Dedifferentiated amniotic fluid mesenchymal stem cell (primary cell): Measurements from ENCODE around the gene UBE2D4.
"Not testable (repeated sequence)": the region's sequence is repeated elsewhere in the genome, so short reads cannot be mapped to it uniquely, and the experiment has no call there.

Source experiments
- DNase-seq: peaks from one replicate; pipeline ENCODE4 v3.0.0-alpha.2; 2016; ENCODE audit errors: extremely low spot score

Gene UBE2D4

DNA sequence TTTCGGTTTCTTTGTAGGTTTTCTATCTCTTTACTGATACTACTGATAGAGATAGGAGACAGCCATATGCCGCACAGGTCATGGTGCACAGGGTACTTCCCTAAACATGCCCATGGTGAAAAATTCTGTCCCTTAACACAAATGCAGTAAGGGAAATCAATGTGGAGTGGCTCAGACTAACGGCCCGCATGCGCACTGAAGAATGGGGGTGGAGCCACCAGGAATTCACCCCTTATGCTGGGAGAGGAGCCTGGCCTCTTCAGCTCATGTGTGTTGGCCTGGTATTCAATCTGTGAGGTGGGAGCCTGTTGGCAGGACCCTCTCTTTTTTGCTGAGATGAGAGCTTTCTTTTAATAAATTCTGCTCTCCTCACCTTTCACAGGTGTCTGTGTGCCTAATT is 11.4 kb upstream of the UBE2D4 start:
- DNase-seq = no peak

DNA sequence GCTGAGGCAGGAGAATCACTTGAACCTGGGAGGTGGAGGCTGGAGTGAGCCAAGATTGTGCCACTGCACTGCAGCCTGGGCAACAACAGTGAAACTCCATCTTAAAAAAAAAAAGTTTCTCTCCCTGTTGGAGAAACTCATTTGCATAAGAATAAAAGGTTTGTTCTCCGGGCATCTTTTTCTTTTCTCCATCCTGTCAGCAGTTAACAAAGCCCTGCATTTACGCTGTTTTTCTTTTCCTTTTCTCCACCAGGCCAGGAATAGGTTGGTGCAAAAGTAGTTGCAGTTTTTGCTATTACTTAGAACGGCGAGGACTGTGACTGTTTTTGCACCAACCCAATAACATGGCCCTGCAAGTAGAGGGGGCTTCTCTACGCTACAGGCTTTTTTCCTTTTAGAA is 10.3 kb upstream of the UBE2D4 start:
- DNase-seq = no peak

DNA sequence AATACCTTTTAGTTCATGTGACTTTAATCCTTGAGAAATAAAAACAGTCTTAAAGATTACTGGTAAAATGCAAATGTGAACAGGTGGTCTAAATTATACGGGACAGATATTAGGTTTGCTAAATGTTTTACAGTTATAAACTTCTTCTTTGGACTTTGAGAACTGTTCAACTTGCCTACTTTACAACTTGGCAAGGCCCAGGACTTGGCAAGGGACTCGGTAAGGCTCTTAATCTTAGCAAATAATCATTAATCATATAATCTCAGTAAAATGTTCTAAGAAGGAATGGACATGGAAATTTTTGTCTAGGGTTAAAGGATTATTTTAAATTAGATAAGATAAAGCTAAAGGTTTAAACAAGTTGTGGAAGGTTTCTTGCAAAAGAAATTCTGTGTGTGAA is 4.8 kb upstream of the UBE2D4 start:
- no peak for DNase-seq

DNA sequence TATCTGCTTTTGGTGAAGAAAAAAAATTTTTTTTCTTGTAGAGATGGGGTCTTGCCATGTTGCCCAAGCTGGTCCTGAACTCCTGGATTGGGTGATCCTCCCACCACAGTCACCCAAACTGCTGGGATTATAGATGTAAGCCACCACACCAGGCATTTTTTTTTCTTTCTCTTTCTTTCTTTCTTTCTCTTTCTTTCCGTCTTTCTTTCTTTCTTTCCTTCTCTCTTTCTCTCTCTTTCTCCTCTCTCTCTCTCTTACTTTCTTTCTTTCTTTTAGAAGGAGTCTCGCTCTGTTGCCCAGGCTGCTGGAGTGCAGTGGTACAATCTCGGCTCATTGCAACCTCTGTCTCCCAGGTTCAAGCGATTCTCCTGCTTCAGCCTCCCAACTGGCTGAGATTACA is 3.5 kb upstream of the UBE2D4 start:
- no peak for DNase-seq

DNA sequence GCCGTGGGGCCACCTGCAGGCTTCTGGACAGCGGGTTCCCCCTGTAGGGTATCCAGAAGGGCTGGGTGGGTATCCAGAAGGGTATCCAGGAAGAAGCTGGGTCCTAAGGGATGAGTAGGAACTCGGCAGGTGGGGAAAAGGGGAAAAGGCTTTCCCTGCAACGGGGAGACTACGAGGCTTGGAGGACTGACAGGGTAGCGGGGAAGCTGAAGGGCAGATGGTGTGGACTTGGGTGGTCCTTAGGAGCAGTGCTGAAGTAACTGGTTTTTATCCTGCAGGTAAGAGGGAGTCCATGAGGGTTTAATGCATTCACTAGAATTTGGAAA is 525 bp downstream of the UBE2D4 start:
- no peak for DNase-seq

DNA sequence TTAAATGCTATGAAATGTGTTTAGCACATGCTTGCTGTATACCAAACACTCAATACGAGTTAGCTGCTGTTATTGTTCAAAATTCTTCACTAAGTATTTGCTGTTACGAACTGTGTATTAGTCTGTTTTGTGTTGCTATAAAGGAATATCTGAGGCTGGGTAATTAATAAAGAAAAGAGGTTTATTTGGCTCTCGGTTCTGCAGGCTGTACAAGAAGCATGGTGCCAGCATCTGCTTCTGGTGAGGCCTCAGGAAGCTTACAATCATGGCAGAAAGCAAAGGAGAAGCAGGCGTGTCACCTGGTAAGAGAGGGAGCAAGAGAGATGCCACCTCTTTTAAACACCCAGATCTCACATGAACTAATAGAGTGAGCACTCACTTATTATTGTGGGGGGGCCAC is 1.6 kb downstream of the UBE2D4 start:
- no peak for DNase-seq

DNA sequence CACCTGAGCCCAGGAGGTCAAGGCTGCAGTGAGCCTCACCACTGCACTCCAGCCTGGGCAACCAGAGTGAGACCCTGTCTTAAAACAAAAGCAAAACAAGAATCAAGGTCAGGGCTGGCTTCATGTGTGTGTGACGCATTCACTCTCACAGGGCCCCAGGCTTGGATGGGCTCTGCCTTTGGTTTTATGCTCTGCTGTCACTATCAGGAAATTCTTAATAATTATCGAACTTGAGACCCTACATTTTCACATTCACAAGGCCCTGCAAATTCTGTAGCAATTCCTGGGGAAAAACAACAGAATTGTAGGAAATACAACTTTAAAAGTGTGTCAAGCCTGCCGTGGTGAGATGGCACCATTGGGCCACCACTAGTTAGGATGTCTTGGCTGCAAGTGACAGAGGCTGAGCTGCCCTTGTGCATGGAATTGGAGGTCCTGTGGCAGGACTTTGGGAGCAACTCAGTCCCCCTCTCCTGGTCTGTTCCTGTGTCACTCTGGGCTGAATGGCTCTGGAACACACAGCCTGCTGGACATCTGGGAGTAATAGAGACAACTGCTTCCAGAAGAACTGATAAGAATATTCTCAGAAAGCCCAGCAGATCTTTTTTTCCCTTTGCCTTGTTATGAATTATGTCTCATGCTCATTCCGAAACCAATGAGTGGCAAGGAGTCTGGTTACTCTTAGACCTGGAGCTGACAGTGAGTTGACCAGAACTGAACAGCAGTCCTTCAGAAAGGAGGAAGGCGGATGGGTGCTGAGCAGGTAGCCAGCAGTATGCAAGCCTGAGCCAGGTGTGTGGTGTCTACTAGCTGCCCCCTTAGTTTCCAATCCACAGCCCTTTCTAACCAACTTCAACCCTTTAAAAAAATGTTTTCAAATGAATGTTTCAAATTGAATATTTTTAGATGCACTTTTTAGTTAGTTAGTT is 3.6 kb downstream of the UBE2D4 start:
- DNase-seq = no peak

DNA sequence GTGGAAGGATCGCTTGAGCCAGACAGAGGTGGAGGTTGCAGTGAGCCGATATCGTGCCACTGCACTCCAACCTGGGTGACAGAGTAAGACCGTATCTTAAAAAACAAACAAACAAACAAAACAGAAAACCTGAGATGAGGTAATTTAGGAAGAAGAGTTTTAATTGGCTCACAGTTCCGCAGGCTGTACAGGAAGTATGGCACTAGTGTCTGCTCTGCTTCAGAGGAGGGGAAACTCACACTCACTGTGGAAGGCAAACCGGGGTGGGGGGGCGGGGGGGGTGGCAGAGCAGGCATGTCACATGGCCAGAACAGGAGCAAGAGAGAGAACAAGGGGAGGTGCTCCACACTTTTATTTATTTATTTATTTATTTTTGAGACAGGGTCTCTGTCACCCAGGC is 5.1 kb downstream of the UBE2D4 start:
- no peak for DNase-seq

DNA sequence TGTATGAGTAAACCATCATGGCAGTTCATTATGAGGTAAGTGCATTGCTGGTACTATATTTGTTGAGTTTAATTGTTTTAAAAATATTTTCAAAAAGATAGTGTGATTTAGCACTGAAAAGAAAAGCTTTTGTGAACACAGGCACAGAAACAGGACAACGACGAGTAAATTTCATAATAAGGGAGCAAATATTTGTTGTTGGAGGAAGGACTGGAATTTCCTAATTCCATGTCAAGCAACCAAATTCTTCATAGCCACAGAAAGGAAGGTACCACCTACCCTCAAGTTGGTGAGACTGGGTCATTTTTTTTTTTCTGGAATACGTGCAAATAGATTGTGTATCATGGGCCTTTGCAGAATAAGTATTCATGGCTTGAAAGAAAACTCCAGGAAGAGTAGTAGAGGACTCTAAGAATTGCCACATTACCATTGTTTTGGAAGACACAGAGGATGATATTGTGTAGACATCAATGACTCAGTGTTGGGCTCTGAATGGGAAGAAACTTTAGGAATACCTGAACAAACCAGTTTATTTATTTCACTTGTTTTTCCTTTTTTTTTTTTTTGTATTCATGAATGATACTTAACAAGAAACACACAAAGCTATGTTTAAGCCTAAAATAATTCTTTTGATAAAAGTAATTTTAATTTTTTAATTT is 7.8 kb downstream of the UBE2D4 start:
- no peak for DNase-seq

DNA sequence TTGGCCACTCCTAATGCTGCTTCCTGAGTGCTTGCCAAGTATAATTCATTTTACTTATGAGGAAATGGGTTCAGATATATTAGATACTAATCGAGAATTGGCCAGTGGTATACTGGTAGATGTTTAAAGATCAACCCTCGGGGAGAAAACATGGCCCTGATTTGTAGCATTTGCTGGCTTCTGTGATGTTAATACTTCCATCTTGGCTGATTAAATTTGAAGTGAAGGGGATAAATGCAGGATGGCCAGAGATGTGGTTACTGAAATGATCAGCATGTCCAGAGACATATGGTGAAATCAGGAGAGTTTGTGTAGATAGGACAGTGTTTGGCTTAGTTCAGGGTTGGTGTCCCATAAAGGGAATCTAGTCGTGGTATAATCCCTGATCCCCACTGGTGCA is 11.2 kb downstream of the UBE2D4 start:
- DNase-seq = no peak

DNA sequence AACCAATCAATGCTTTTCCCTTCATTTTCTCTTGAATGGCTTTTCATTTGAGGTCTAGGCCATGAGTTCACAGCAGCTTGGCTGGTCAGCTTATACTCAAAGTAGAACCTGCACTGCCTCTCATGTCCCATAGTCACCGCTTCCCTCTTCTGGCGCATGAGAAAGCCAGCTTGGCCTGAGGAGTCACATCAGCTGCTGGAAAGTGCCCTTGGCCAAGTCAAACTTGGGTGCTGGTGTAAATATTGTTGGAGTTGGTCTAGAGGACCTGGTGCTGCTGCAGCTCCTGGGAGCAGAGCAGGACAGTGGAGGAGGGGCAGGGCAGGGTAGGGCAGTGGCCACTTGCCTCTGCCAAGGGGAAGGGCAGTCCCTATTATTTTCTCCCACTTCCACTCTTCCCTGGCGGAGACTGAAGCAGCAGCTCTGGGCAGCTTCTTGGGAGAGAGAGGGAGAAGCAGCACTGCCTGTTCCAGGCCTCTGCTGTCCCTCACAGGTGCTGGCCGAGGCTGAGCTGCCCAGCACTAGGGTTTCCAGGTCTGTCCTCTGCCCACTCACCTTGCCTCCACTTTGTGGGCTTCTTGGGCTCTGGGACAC is 12.8 kb downstream of the UBE2D4 start:
- no peak for DNase-seq

DNA sequence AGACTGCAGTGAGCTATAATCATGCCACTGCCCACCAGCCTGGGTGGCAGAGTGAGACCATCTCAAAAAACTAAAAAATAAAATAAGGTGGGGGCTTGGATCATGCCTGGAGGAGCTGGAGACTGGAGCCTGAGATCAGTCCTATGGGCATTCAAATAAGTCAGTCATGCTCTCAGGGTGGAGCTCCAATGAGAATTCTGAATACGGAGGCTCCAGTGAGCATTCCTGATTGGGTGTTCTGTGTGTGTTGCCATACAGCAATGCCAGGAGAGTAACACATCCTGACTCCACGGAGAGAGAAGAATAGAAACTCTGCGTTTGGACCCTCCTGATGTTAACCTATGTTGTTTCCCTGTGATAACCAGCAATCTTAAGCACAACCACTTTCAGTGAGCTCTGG is 16.0 kb downstream of the UBE2D4 start:
- DNase-seq = no peak

DNA sequence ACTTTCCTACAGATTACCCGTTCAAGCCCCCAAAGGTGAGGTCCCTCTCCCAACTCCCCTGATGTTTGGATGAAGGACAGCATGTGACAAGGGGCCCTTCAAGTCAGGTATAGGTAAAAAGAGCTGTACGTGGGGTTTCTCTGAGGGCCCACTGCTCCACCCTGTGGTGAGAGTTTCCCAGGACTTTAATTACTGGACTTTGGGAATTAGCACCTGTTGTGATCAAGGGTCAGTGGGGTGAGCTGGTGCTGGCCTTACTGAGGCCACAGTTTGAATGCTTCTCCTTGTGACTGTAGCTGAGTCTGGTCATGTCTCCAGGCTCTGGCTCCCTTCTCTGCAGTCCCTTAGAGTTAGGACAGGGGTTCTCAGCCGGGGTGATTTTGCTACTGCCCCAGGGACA is 16.8 kb downstream of the UBE2D4 start:
- no peak for DNase-seq

DNA sequence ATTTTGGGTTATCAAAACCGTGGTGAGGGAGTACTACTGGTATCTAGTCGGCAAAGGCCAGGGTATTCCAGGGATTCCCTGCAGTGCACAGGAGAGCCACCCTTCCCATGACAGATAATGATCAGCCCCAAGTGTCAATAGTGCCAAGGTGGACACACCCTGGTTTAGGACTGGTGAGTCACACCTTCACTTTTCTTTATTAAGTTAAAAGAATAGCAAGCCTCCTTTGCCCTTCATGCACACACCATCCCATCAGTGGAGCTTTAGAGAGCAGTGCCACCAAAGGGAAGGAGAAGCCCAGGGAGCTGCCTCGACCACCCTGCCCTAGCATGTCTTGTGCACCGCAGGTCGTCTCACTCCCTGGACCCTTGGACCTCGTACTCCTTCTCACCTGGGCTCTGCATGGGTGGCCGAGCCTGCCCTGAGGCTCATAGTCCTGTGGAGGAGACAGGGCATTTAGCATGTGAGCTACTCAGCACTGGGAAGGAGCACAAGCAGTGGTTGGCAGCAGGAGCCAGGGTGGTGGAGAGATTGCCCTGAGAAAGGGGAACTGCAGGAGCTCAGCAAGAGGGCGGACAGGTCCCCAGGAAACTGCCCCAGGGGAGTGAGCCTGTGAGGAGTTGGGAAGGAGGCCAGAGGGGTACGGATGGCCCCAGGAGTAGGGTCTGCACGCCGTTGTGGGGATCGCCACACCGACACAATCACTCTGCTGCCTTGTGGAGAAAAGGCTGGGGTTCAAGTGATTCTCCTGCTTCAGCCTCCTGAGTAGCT is 17.4 kb downstream of the UBE2D4 start:
- no peak for DNase-seq

DNA sequence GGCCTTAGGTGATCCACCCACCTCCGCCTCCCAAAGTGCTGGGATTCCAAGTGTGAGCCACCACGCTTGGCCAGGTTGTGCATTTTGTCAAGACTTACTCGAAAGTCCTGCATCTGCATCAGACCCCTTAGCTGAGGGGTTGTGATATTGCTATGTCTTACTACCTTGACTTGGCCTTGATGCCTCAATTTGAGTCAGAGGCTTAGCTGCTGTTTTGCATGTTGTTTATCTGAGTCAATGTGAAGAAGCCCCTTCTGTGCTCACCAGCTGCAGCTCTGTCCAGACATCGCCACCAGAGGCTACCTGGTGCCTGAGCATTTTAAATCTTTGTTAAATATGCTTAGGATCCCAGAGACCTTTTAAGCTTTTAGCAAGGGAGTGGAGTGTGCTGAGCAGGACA is 18.1 kb downstream of the UBE2D4 start:
- DNase-seq = no peak

DNA sequence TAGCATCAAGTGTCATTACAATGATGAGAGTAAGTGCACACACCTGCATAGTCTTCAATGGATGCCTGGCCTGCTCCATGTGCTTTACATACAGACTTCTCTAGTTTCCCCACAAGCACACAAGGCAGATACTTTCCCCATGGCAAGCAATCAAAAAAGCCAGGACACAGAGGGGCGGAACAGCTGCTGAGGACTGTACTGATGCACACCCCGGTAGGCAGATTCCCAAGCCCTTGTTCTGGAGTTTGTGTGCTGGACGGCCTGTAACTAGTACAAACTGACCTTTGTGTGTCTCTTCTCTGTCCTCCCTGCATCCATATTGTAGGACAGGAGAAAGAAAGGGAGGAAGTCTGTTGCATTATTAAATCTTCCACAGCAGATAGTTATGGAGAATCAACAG is 25.8 kb downstream of the UBE2D4 start:
- DNase-seq = no peak

DNA sequence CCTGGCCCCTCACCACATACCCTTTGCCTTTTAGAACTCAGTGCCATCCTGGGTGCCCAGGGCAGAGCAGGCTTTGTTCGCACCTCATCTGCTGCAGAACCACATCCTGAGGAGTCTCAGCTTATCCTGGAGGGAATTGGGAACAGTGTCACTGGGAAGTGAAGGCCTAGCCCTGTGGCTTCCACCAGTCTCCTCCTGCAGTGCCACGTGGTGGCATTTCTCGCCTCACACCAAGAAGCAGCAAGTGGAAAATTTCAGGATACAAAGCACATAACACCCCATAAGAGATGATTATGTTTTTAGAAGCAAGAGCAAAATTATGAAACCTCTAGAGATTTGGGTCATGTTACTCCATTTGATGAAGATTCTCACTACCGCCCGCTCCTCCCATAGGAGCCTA is 26.8 kb downstream of the UBE2D4 start:
- DNase-seq = no peak

DNA sequence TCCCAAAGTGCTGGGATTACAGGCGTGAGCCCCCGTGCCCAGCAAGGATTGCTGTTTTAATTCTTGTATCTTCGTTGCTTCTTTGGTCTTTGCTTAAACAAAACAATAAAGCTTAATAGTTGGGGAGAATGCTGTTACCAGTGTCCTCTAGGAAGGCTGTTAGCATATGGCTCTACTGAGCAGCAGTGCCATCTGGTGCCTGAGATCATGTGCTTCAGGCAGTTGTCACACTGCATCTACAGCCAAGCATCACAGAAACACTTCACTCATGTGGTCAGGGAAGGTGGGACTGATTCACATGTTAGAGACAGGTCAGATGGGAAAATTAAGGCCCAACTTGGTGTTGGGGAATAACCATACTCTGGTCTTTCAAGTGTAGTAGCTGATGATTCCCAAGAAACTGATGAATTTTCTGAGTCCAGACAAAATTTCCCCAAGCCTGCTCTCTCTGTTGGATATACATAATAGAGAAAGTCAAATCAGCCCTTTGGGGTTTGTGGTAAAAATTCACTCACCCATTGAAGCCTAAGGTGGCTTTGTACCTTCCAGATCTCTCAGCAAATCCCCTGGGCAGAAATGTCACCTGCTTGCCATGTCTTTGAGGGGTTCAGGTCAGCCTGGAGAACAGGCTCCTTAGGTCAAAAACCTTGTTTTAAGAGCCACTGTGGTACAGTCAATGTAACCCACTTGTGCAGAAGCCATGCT is 28.4 kb downstream of the UBE2D4 start:
- DNase-seq = peak; percentile 27

DNA sequence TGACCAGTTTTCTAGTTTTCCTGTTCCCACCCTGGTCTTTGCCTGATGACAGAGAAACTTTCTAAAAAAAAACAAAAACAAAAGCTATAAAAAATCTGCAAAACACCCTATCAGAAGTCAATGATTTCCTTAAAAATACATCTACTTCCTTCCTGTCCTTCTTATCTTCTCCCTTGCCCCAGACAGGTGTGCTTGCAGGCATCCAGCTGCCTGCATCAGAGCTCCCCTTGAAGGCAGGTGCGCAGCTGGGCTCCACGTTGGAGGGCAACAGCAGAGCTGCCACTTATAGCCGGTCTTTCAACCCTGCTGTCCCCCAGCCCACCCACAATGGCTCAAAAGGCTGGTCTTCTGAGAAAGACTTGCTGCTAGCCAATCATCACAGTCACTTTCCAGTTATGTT is 29.8 kb downstream of the UBE2D4 start:
- DNase-seq = no peak

DNA sequence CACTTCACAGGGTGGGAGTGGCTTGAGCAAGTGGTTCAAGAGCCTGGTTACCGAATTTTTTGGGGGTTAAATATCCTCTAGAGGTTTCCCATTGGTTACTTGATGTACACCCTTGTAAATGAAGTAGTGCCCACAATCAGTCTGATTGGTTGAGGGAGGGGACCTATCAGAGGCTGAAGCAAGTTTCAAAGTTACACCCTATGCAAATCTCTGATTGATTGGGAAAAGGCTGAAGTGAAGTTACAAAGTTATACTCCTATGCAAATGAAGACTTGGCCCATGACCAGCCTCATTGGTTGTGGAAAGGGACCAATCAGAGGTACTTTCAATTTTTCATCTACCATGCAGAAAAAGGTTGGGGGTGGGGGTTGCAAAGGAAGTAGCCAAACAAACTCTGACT is 34.7 kb downstream of the UBE2D4 start:
- DNase-seq = no peak

DNA sequence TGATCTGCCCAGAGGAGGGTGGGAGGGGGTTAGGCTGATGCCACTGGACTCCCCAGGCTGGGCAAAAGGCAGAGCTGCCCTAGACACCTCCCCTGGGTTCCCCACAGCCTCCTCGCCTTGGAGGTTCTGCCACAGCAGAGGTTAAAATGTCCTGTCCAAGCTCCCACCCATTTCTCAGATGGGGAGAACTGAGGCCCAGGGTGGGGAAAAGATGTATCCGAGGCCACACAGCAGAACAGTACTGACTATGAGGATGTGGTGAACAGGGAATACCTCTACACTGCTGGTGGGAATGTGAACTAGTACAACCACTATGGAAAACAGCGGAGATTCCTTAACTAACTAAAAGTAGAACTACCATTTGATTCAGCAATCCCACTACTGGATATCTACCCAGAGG is 40.2 kb downstream of the UBE2D4 start:
- DNase-seq = not testable (repeated sequence)
